Nephron (organoid): Measurements from ENCODE around the gene SPOPL.
"Not testable (repeated sequence)": the region's sequence is repeated elsewhere in the genome, so short reads cannot be mapped to it uniquely, and the experiment has no call there.

ENCODE experiments used
- H3K27ac Mint-ChIP-seq, 3 experiments: 2 replicates each; pipeline ENCODE4 v1.8.0; 2020; ENCODE audit warnings: mixed read lengths in 3 of 3, mild to moderate bottlenecking in 2 of 3, moderate library complexity in 1 of 3
- H3K27me3 Mint-ChIP-seq: 2 replicates; pipeline ENCODE4 v1.8.0; 2021; ENCODE audit warnings: low read depth, mild to moderate bottlenecking, moderate library complexity, mixed read lengths
- H3K36me3 Mint-ChIP-seq: 2 replicates; pipeline ENCODE4 v1.8.0; 2020; ENCODE audit warnings: low read depth, mixed read lengths
- H3K4me1 Mint-ChIP-seq: 2 replicates; pipeline ENCODE4 v1.8.0; 2020; ENCODE audit warnings: mixed read lengths
- H3K4me3 Mint-ChIP-seq, 3 experiments: 2 replicates each; pipeline ENCODE4 v1.8.0; 2020; ENCODE audit warnings: mild to moderate bottlenecking in 3 of 3, mixed read lengths in 3 of 3, moderate library complexity in 2 of 3
- H3K9me3 Mint-ChIP-seq: 2 replicates; pipeline ENCODE4 v1.8.0; 2020; ENCODE audit warnings: mixed read lengths
- TF ChIP-seq, protein P1 (sequence below), 3 experiments: fragments of 200-600 bp; sonication (generic); IDR thresholded peaks; one replicate each; pipeline ENCODE4 v1.5.0; 2021; ENCODE audit warnings: antibody characterized with exemption in 3 of 3; ENCODE audit not compliant: unreplicated experiment in 3 of 3

SPOPL gene

DNA sequence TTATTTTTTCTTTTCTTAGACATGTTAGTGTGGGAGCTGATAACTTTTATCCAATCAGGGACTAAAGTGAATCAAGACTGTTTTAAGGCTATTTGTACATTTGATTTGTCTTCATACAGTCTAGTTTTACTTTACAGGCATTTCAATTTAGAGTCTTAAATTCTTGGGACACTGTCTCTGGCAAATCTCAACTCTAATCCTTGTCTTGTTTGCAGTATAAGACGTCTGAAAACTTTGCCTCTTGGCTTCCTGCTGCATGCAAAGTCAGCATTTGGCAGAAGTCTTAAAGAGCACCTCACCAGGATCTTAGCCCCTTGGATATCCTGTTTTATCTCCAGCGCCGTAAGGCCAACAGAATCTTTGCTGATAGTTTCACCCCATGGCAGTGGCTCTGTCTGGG lies 30.3 kb downstream of the SPOPL start:
- Mint-ChIP-seq H3K27me3 (no peaks in the 10 kb centered on the region), H3K4me1 (peaks cover 26% of the 10 kb centered on the region), H3K36me3 (peaks cover 22% of the 10 kb centered on the region), H3K9me3 (peaks cover 8% of the 10 kb centered on the region), H3K4me3 (no peak overlapping the region), H3K27ac (no peak overlapping the region)
- TF ChIP-seq, protein P1, sequence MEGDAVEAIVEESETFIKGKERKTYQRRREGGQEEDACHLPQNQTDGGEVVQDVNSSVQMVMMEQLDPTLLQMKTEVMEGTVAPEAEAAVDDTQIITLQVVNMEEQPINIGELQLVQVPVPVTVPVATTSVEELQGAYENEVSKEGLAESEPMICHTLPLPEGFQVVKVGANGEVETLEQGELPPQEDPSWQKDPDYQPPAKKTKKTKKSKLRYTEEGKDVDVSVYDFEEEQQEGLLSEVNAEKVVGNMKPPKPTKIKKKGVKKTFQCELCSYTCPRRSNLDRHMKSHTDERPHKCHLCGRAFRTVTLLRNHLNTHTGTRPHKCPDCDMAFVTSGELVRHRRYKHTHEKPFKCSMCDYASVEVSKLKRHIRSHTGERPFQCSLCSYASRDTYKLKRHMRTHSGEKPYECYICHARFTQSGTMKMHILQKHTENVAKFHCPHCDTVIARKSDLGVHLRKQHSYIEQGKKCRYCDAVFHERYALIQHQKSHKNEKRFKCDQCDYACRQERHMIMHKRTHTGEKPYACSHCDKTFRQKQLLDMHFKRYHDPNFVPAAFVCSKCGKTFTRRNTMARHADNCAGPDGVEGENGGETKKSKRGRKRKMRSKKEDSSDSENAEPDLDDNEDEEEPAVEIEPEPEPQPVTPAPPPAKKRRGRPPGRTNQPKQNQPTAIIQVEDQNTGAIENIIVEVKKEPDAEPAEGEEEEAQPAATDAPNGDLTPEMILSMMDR (IDR thresholded peaks at IDR 0.05; ENCODE audit: unreplicated experiment in 3 of 3): no peak

DNA sequence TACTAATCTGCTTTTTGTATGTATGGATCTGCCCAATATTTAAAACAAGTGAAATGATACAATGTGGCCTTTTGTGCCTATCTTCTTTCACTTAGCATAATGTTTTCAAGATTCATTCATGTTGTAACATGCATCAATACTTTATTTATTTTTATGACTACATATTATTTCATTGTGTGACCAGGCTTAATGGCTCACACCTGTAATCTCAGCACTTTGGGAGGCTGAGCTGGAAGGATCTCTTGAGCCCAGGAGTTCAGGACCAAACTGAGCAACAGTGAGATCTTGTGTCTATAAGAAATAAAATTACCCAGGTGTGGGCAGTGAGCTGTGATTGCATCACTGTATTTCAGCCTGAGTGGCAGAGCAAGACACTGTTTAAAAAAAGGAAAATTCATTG lies 33.2 kb downstream of the SPOPL start:
- Mint-ChIP-seq H3K27ac (no peak overlapping the region), H3K27me3 (no peaks in the 10 kb centered on the region), H3K9me3 (peaks cover 26% of the 10 kb centered on the region), H3K36me3 (peaks cover 47% of the 10 kb centered on the region), H3K4me3 (no peak overlapping the region), H3K4me1 (peaks cover 11% of the 10 kb centered on the region)
- TF ChIP-seq, protein P1 (IDR thresholded peaks at IDR 0.05; ENCODE audit: unreplicated experiment in 3 of 3): no peak

DNA sequence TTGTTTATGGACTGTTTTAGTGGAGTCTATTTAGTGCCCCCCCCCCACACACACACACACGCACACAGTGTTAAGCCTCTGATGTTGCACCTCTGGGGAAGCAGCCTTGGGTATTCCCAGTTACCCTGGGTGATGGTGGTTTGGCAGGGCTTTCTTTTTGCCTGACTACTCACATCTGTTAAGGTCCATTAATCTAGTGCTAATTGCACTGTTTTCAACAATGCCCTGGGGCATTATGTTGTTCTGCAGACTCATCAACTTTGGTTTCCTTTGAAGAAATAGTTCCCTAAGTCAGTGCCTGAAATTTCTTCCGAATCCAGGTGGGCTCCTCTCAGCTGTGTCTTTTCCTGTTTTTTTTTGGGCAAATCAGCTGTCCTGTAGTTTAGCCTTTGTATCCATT lies 34.7 kb downstream of the SPOPL start:
- TF ChIP-seq, protein P1 (IDR thresholded peaks at IDR 0.05; ENCODE audit: unreplicated experiment in 3 of 3): no peak
- Mint-ChIP-seq H3K27ac (no peak overlapping the region), H3K27me3 (no peaks in the 10 kb centered on the region), H3K9me3 (peaks cover 30% of the 10 kb centered on the region), H3K4me3 (no peak overlapping the region), H3K4me1 (peaks cover 8% of the 10 kb centered on the region), H3K36me3 (peaks cover 60% of the 10 kb centered on the region)

DNA sequence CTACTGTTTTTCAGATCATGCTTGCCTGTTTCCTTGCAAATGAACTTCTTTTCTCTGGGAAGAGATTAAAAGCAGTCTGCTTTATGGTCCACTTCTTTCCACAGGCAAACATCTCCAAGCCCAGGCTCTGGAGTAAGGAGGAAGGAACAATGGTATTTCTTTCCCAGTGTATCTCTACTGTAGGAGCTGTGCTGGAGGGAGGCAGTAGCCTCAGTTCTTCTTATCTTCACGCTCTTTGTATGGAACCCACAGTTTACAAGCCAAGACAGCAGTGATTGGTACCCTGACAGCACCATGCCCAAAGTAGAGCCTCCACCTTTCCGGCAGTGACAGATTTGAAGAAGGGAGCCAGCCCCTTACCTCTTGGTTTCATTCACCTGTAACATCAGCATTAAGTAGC lies 35.2 kb downstream of the SPOPL start:
- TF ChIP-seq, protein P1 (IDR thresholded peaks at IDR 0.05; ENCODE audit: unreplicated experiment in 3 of 3): no peak
- Mint-ChIP-seq H3K4me1 (peaks cover 4% of the 10 kb centered on the region), H3K9me3 (peaks cover 34% of the 10 kb centered on the region), H3K4me3 (no peak overlapping the region), H3K27me3 (peaks cover 3% of the 10 kb centered on the region), H3K36me3 (peaks cover 64% of the 10 kb centered on the region), H3K27ac (no peak overlapping the region)

DNA sequence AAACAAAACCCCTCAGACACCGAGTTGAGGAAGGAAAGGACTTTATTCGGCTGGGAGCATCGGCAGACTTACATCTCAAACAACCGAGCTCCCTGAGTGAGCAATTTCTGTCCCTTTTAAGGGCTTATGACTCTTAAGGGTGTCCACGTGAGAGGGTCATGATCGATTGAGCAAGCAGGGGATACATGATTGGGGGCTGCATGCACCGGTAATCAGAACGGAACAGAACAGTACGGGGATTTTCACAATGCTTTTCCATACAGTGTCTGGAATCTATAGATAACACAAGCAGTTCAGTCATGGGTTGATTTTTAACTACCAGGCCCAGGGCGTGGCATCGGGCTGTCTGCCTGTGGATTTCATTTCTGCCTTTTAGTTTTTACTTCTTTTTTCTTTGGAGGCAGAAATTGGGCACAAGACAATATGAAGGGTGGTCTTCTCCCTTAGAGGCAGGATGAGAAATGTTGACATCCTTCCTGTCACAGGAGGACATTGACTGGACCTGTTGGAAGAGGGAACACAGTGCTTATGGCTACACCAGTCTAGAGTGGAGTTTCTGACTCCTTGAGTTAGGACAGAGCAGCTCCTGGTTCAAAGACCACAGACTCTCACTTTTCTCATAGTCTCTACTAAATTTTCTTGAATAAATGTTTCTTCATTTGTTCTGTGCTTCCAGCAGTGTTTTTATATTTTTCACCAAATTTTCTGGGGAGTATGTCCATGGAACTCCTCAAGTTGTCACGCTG lies 35.8 kb downstream of the SPOPL start:
- Mint-ChIP-seq H3K36me3 (peaks cover 68% of the 10 kb centered on the region), H3K4me1 (no peaks in the 10 kb centered on the region), H3K9me3 (peaks cover 38% of the 10 kb centered on the region), H3K4me3 (no peak overlapping the region), H3K27me3 (peaks cover 4% of the 10 kb centered on the region), H3K27ac (no peak overlapping the region)
- TF ChIP-seq, protein P1 (IDR thresholded peaks at IDR 0.05; ENCODE audit: unreplicated experiment in 3 of 3): no peak

DNA sequence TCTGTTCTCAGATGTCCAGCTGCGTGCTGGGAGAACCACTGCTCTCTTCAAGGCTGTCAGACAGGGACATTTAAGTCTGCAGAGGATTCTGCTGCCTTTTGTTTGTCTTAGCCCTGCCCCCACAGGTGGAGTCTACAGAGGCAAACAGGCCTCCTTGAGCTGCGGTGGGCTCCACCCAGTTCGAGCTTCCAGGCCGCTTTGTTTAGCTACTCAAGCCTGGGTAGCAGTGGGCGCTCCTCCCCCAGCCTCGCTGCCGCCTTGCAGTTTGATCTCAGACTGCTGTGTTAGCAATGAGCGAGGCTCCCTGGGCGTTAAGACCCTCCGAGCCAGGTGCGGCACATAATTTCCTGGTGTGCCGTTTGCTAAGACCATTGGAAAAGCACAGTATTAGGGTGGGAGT lies 42.6 kb downstream of the SPOPL start:
- peaks cover 56% of the 10 kb centered on the region for H3K36me3 Mint-ChIP-seq
- H3K27me3 Mint-ChIP-seq, H3K4me1 Mint-ChIP-seq, H3K4me3 Mint-ChIP-seq, H3K27ac Mint-ChIP-seq: not testable (repeated sequence)
- peaks cover 28% of the 10 kb centered on the region for H3K9me3 Mint-ChIP-seq
